CD4-positive, alpha-beta T cell treated with Interleukin-12 subunit alpha and Interleukin-12 subunit beta, for 1 hour (primary cell): Measurements from ENCODE around the gene DDX49.

Source experiments
- DNase-seq: peaks from one replicate; pipeline ENCODE4 v3.0.0-alpha.2; 2020

The DDX49 gene

GRCh38 chr19:18975869-18976268 lies 56.4 kb downstream of the DDX49 start:
- DNase-seq, result no peak
